HepG2 (cell line): ENCODE data around the gene KRI1. TPM values are rescaled to one million over a fixed set of nuclear protein-coding genes. Genes with fewer than 3 reads are reported as not detected.

ENCODE experiments used
- FOXO1 ChIP-seq: sonication (generic); formaldehyde crosslinking; IDR thresholded peaks from 2 replicates; pipeline ENCODE4 v1.4.0; 2020; ENCODE audit warnings: missing genetic modification reagents
- GPN1 ChIP-seq: sonication (generic); formaldehyde crosslinking; IDR thresholded peaks from 2 replicates; pipeline ENCODE4 v1.5.1; 2020; ENCODE audit warnings: missing genetic modification reagents, borderline replicate concordance
- NR2F1 ChIP-seq, 2 experiments: fragments of 450-650 bp in 1 of 2; formaldehyde crosslinking in 1 of 2; IDR thresholded peaks; 2 replicates each; pipeline versions ENCODE4 v1.5.0 to v1.6.1; 2016 to 2020; ENCODE audit warnings: mild to moderate bottlenecking in 1 of 2, missing compliant biosample characterization in 1 of 2, missing genetic modification reagents in 1 of 2, moderate library complexity in 1 of 2
- POLR2AphosphoS2 ChIP-seq: IDR thresholded peaks from 2 replicates; pipeline ENCODE4 v1.6.1; 2011; ENCODE audit warnings: low read depth, low read length, improper control_type of control experiment
- ZNF138 ChIP-seq: sonication (generic); formaldehyde crosslinking; IDR thresholded peaks from 2 replicates; pipeline ENCODE4 v1.5.0; 2020; ENCODE audit warnings: mild to moderate bottlenecking, low read depth, missing genetic modification reagents
- ZNF17 ChIP-seq: sonication (generic); formaldehyde crosslinking; IDR thresholded peaks from 2 replicates; pipeline ENCODE4 v1.5.0; 2020; ENCODE audit warnings: mild to moderate bottlenecking, missing genetic modification reagents
- ZNF232 ChIP-seq: sonication (generic); formaldehyde crosslinking; IDR thresholded peaks from 2 replicates; pipeline ENCODE4 v1.4.0; 2020; ENCODE audit warnings: missing genetic modification reagents, borderline replicate concordance
- ZNF446 ChIP-seq: sonication (generic); formaldehyde crosslinking; IDR thresholded peaks from 2 replicates; pipeline ENCODE4 v1.5.0; 2020; ENCODE audit warnings: mild to moderate bottlenecking, missing genetic modification reagents
- ZNF7 ChIP-seq: IDR thresholded peaks from 2 replicates; pipeline ENCODE4 v1.6.1; 2016; ENCODE audit warnings: missing biosample characterization, missing genetic modification reagents
- polyA plus RNA-seq, 8 experiments: library from polyadenylated mRNA; depleted of rRNA in 3 of 8; stranded (reverse) in 7 of 8; unstranded in 1 of 8; fragments of >200 nt; fragmentation: Illumina TruSeq in 4 of 8; extraction: Trizol in 4 of 8; gene quantifications; 2 replicates each; pipeline versions ENCODE4 v1.2.1 to v1.2.3, GENCODE V29; 2011 to 2016; ENCODE audit warnings: low read depth in 4 of 8, missing spikeins in 1 of 8, mixed read lengths in 1 of 8; ENCODE audit not compliant: insufficient read depth in 1 of 8
- total RNA-seq, 5 experiments: library from RNA; depleted of rRNA; stranded (reverse); fragments of >200 nt; fragmentation: Illumina TruSeq; extraction: Trizol; gene quantifications; 2 replicates each; pipeline ENCODE4 v1.2.3, GENCODE V29; 2016; ENCODE audit warnings: low read depth in 1 of 5
- TF ChIP-seq, protein P1 (sequence below): sonication (generic); formaldehyde crosslinking; IDR thresholded peaks from 2 replicates; pipeline ENCODE4 v1.8.1; 2023; ENCODE audit warnings: missing genetic modification reagents, mild to moderate bottlenecking, borderline replicate concordance
- TF ChIP-seq, protein P2 (sequence below): sonication (generic); formaldehyde crosslinking; IDR thresholded peaks from 2 replicates; pipeline ENCODE4 v1.4.0; 2020; ENCODE audit warnings: missing genetic modification reagents; ENCODE audit errors: not compliant biosample characterization
- TF ChIP-seq, protein P3 (sequence below), 2 experiments: fragments of 450-650 bp in 1 of 2; sonication (generic) in 1 of 2; formaldehyde crosslinking in 1 of 2; IDR thresholded peaks; 2 replicates each; pipeline versions ENCODE4 v1.6.1 to v1.8.0; 2016 to 2022; ENCODE audit warnings: antibody characterized with exemption in 1 of 2, mild to moderate bottlenecking in 1 of 2, missing genetic modification reagents in 1 of 2
- TF ChIP-seq, protein P4 (sequence below): sonication (generic); formaldehyde crosslinking; conservative IDR thresholded peaks from 2 replicates; pipeline ENCODE4 v1.4.0; 2020; ENCODE audit warnings: mild to moderate bottlenecking, missing genetic modification reagents, moderate library complexity

Gene KRI1
- total and polyA plus RNA-seq, 2 of the 13 experiments (the other 11 are each of a cell fraction or from before 2014, with no cell fraction given): 9.1 to 11.7 TPM

DNA sequence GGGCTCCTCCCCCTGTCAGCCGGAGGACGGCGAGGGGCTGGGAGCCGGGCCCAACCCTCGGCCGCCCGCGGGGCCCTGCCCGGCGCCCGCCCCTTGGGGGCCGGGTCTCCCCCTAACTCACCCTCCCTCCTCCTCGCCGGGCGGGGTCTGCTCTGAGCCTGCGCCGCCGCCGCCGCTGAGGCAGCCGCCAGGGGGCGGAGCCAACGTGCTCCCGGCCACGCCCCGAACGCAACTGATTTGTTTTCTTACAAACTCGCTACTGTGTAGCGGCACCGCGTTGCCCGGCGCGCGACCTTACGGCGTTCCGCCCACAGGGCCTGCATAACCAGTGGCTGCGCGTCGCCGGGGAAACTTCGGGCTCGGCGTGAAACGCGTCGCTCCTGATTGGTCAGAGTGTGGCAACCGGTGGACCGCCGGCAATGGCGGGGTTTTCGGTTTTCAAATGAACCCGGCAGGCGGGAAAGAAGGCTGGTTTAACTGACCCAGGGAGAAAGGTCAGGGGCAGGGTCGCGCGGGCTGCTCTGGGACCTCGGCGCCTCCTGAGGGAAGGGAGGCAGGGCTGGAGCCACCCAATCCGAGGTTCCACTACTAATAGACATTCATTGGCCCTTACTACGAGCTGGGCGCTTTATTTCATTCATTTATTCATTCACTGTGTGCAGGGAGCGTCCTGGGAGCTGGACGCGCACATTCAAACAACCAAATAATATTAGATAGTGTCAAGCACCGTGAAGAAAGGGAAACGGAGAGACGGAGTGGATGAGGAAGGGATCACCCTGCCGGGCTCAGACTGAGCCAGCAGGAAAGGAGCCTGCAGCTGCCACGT lies 3.2 kb upstream of the KRI1 start, which contains the start of gene CDKN2D (continued):
- no peak for TF ChIP-seq ZNF138
- no peak for TF ChIP-seq ZNF17 (CRISPR knock-in tag)
- TF ChIP-seq POLR2AphosphoS2: no peak
- TF ChIP-seq, protein P1, sequence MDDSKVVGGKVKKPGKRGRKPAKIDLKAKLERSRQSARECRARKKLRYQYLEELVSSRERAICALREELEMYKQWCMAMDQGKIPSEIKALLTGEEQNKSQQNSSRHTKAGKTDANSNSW (CRISPR knock-in tag): no peak
- TF ChIP-seq NR2F1 (CRISPR knock-in tag; IDR thresholded peaks at IDR 0.05): 0 out of 4 replicates have a peak, but pooled peaks of 1 of the 2 experiments have one; percentile 15
- TF ChIP-seq ZNF232 (CRISPR knock-in tag): no peak
- TF ChIP-seq, protein P2, sequence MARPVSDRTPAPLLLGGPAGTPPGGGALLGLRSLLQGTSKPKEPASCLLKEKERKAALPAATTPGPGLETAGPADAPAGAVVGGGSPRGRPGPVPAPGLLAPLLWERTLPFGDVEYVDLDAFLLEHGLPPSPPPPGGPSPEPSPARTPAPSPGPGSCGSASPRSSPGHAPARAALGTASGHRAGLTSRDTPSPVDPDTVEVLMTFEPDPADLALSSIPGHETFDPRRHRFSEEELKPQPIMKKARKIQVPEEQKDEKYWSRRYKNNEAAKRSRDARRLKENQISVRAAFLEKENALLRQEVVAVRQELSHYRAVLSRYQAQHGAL (CRISPR knock-in tag): no peak
- TF ChIP-seq, protein P3, sequence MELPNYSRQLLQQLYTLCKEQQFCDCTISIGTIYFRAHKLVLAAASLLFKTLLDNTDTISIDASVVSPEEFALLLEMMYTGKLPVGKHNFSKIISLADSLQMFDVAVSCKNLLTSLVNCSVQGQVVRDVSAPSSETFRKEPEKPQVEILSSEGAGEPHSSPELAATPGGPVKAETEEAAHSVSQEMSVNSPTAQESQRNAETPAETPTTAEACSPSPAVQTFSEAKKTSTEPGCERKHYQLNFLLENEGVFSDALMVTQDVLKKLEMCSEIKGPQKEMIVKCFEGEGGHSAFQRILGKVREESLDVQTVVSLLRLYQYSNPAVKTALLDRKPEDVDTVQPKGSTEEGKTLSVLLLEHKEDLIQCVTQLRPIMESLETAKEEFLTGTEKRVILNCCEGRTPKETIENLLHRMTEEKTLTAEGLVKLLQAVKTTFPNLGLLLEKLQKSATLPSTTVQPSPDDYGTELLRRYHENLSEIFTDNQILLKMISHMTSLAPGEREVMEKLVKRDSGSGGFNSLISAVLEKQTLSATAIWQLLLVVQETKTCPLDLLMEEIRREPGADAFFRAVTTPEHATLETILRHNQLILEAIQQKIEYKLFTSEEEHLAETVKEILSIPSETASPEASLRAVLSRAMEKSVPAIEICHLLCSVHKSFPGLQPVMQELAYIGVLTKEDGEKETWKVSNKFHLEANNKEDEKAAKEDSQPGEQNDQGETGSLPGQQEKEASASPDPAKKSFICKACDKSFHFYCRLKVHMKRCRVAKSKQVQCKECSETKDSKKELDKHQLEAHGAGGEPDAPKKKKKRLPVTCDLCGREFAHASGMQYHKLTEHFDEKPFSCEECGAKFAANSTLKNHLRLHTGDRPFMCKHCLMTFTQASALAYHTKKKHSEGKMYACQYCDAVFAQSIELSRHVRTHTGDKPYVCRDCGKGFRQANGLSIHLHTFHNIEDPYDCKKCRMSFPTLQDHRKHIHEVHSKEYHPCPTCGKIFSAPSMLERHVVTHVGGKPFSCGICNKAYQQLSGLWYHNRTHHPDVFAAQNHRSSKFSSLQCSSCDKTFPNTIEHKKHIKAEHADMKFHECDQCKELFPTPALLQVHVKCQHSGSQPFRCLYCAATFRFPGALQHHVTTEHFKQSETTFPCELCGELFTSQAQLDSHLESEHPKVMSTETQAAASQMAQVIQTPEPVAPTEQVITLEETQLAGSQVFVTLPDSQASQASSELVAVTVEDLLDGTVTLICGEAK (IDR thresholded peaks at IDR 0.05): no peak
- TF ChIP-seq, protein P3 (CRISPR knock-in tag; IDR thresholded peaks at IDR 0.05): no peak; the same call in 1 of the 2 replicates
- no peak for TF ChIP-seq ZNF446
- TF ChIP-seq, protein P4, sequence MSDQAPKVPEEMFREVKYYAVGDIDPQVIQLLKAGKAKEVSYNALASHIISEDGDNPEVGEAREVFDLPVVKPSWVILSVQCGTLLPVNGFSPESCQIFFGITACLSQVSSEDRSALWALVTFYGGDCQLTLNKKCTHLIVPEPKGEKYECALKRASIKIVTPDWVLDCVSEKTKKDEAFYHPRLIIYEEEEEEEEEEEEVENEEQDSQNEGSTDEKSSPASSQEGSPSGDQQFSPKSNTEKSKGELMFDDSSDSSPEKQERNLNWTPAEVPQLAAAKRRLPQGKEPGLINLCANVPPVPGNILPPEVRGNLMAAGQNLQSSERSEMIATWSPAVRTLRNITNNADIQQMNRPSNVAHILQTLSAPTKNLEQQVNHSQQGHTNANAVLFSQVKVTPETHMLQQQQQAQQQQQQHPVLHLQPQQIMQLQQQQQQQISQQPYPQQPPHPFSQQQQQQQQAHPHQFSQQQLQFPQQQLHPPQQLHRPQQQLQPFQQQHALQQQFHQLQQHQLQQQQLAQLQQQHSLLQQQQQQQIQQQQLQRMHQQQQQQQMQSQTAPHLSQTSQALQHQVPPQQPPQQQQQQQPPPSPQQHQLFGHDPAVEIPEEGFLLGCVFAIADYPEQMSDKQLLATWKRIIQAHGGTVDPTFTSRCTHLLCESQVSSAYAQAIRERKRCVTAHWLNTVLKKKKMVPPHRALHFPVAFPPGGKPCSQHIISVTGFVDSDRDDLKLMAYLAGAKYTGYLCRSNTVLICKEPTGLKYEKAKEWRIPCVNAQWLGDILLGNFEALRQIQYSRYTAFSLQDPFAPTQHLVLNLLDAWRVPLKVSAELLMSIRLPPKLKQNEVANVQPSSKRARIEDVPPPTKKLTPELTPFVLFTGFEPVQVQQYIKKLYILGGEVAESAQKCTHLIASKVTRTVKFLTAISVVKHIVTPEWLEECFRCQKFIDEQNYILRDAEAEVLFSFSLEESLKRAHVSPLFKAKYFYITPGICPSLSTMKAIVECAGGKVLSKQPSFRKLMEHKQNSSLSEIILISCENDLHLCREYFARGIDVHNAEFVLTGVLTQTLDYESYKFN (CRISPR knock-in tag): peak; percentile 54
- no peak for TF ChIP-seq GPN1
- TF ChIP-seq FOXO1 (CRISPR knock-in tag): no peak; the same call in 1 of the 2 replicates
- no peak for TF ChIP-seq ZNF7
